Neuronal stem cell (in vitro differentiated cells): ENCODE measurements around the gene AMBRA1.

Experiments
- DNase-seq: peaks from one replicate; pipeline ENCODE4 v3.0.0-alpha.2; 2013; ENCODE audit warnings: low spot score
- H2AFZ ChIP-seq: one replicate; pipeline ENCODE4 v1.6.1; 2013; ENCODE audit warnings: mild to moderate bottlenecking, low read length, inconsistent platforms
- H2AK5ac ChIP-seq: 2 replicates; pipeline ENCODE4 v1.6.1; 2013; ENCODE audit warnings: low read depth, mild to moderate bottlenecking, inconsistent platforms, low read length, moderate library complexity, mixed read lengths
- H2BK120ac ChIP-seq: 2 replicates; pipeline ENCODE4 v1.6.1; 2013; ENCODE audit warnings: low read depth, mild to moderate bottlenecking, inconsistent platforms, low read length, moderate library complexity, mixed read lengths
- H2BK12ac ChIP-seq: one replicate; pipeline ENCODE4 v1.6.1; 2013; ENCODE audit warnings: low read length, inconsistent platforms
- H2BK15ac ChIP-seq: 2 replicates; pipeline ENCODE4 v1.6.1; 2013; ENCODE audit warnings: mild to moderate bottlenecking, low read length, inconsistent platforms, mixed read lengths
- H2BK5ac ChIP-seq: one replicate; pipeline ENCODE4 v1.6.1; 2013; ENCODE audit warnings: inconsistent platforms, mild to moderate bottlenecking, low read length, moderate library complexity
- H3K14ac ChIP-seq: one replicate; pipeline ENCODE4 v1.6.1; 2013; ENCODE audit warnings: low read length, inconsistent platforms
- H3K18ac ChIP-seq: 2 replicates; pipeline ENCODE4 v1.6.1; 2013; ENCODE audit warnings: low read length, inconsistent platforms
- H3K23ac ChIP-seq: 2 replicates; pipeline ENCODE4 v1.6.1; 2013; ENCODE audit warnings: low read depth, mild to moderate bottlenecking, mixed read lengths, low read length, inconsistent platforms; ENCODE audit not compliant: poor library complexity
- H3K27ac ChIP-seq: replicated peaks from 3 replicates; pipeline ENCODE4 v1.5.1; 2013; ENCODE audit warnings: low read length, inconsistent platforms
- H3K27me3 ChIP-seq, 3 experiments: 2 replicates each; pipeline ENCODE4 v1.6.1; 2013; ENCODE audit warnings: low read length in 3 of 3, mild to moderate bottlenecking in 2 of 3, inconsistent platforms in 1 of 3, low read depth in 1 of 3, mixed read lengths in 1 of 3, moderate library complexity in 1 of 3; ENCODE audit not compliant: control insufficient read depth in 3 of 3, insufficient read depth in 3 of 3
- H3K36me3 ChIP-seq, 2 donors: replicated peaks in 1 of 2; 2 replicates each; pipeline ENCODE4 v1.6.1; 2013; ENCODE audit warnings: low read length in 2 of 2; ENCODE audit not compliant: control insufficient read depth in 2 of 2, insufficient read depth in 2 of 2
- H3K4ac ChIP-seq: 2 replicates; pipeline ENCODE4 v1.6.1; 2013; ENCODE audit warnings: inconsistent platforms, mild to moderate bottlenecking, low read length, moderate library complexity
- H3K4me1 ChIP-seq, 2 donors: 1 replicate in 1 of 2; 2 replicates in 1 of 2; pipeline ENCODE4 v1.6.1; 2013; ENCODE audit warnings: low read length in 2 of 2, low read depth in 1 of 2; ENCODE audit not compliant: control insufficient read depth in 2 of 2, insufficient read depth in 1 of 2
- H3K4me2 ChIP-seq: one replicate; pipeline ENCODE4 v1.6.1; 2013; ENCODE audit warnings: mild to moderate bottlenecking, low read length, inconsistent platforms; ENCODE audit not compliant: insufficient read depth, poor library complexity, severe bottlenecking
- H3K4me3 ChIP-seq, 2 donors: 2 replicates each; pipeline ENCODE4 v1.5.1; 2013; ENCODE audit warnings: low read length in 2 of 2, mild to moderate bottlenecking in 2 of 2, inconsistent platforms in 1 of 2, moderate library complexity in 1 of 2
- H3K79me1 ChIP-seq: one replicate; pipeline ENCODE4 v1.6.1; 2013; ENCODE audit warnings: low read depth, mild to moderate bottlenecking, inconsistent platforms, low read length, moderate library complexity
- H3K9ac ChIP-seq: one replicate; pipeline ENCODE4 v1.6.1; 2013; ENCODE audit warnings: mild to moderate bottlenecking, low read depth, low read length, inconsistent platforms; ENCODE audit not compliant: poor library complexity
- H3K9me3 ChIP-seq, 2 donors: replicated peaks in 1 of 2; 2 replicates each; pipeline versions ENCODE3 to v1.6.1; 2013; ENCODE audit warnings: low read length in 2 of 2, mild to moderate bottlenecking in 2 of 2, inconsistent platforms in 1 of 2, low read depth in 1 of 2, mixed read lengths in 1 of 2, moderate library complexity in 1 of 2; ENCODE audit not compliant: control insufficient read depth in 2 of 2, insufficient read depth in 1 of 2
- H4K8ac ChIP-seq: one replicate; pipeline ENCODE4 v1.6.1; 2013; ENCODE audit warnings: low read depth, mild to moderate bottlenecking, inconsistent platforms, low read length, moderate library complexity
- H4K91ac ChIP-seq: one replicate; pipeline ENCODE4 v1.6.1; 2013; ENCODE audit warnings: low read length, low read depth, mild to moderate bottlenecking, inconsistent platforms; ENCODE audit not compliant: poor library complexity
- WGBS, 2 donors: extraction: QIAGEN DNeasy Blood & Tissue Kit; methylation state at CpG; one replicate each; pipeline ENCODE4 v1.1.7; 2013; ENCODE audit warnings: missing lambda C conversion rate in 2 of 2, mixed read lengths in 1 of 2; ENCODE audit not compliant: insufficient read length in 2 of 2, insufficient replicate concordance in 1 of 2; ENCODE audit errors: extremely low coverage in 2 of 2; 5-methylcytosine and 5-hydroxymethylcytosine counted together

AMBRA1 gene

DNA sequence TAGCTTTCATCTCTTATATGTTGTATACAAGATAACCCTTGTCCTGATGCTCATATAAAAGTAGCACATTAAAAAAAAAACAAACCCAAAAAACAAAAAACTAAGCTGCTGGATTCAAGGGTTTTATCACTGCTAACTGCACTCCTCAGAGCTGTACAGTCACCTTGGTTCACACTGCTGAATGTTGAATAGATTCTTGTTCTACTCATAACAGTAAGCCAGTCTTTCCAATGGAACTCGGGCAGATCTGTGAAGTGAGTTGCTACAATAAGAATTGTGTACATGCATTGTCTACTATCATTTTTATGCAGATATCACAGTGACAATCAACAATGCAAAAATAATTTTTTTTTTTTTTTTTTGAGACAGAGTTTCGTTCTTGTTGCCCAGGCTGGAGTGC, 18.5 kb upstream of the AMBRA1 start:
- H2BK15ac ChIP-seq, result no peak overlapping the region
- no peak for DNase-seq
- no peak overlapping the region for H2BK120ac ChIP-seq
- no CpG with 5 or more reads among the region's 2 CpGs for WGBS, 2 donors
- H3K9ac ChIP-seq, result no peak overlapping the region
- H3K27me3 ChIP-seq, result no peaks in the 10 kb centered on the region
- H3K79me1 ChIP-seq, result peaks cover 2% of the 10 kb centered on the region
- H2AK5ac ChIP-seq, result no peak overlapping the region
- no peak overlapping the region for H2BK12ac ChIP-seq
- peaks cover 0 to 7% of the 10 kb centered on the region in 2 donors for H3K4me1 ChIP-seq
- no peak overlapping the region for H2BK5ac ChIP-seq
- no peak overlapping the region for H3K4me3 ChIP-seq
- H3K9me3 ChIP-seq, result no peaks in the 10 kb centered on the region
- H2AFZ ChIP-seq, result no peak overlapping the region
- H3K4me2 ChIP-seq, result no peak overlapping the region
- no peak overlapping the region for H3K14ac ChIP-seq
- H3K4ac ChIP-seq, result no peak overlapping the region
- H3K36me3 ChIP-seq, result no peaks in the 10 kb centered on the region
- no peak overlapping the region for H3K27ac ChIP-seq
- H3K23ac ChIP-seq, result no peak overlapping the region
- no peak overlapping the region for H4K8ac ChIP-seq
- no peak overlapping the region for H4K91ac ChIP-seq
- no peak overlapping the region for H3K18ac ChIP-seq

GRCh38 chr11:46611526-46612304, 17.9 kb upstream of the AMBRA1 start:
- H3K27ac ChIP-seq, result no peak overlapping the region
- H3K9ac ChIP-seq, result no peak overlapping the region
- no peak overlapping the region for H4K91ac ChIP-seq
- no peaks in the 10 kb centered on the region for H3K27me3 ChIP-seq
- no peak overlapping the region for H2AK5ac ChIP-seq
- H3K4me3 ChIP-seq, result no peak overlapping the region
- H2BK15ac ChIP-seq, result no peak overlapping the region
- no peaks in the 10 kb centered on the region for H3K9me3 ChIP-seq
- no peak overlapping the region for H3K18ac ChIP-seq
- no peak overlapping the region for H2BK120ac ChIP-seq
- no peak overlapping the region for H4K8ac ChIP-seq
- no CpG with 5 or more reads among the region's 5 CpGs for WGBS, 2 donors
- H3K4me1 ChIP-seq, result peaks cover 0 to 7% of the 10 kb centered on the region in 2 donors
- H2AFZ ChIP-seq, result no peak overlapping the region
- no peak for DNase-seq
- peaks cover 2% of the 10 kb centered on the region for H3K79me1 ChIP-seq
- H3K23ac ChIP-seq, result no peak overlapping the region
- H3K14ac ChIP-seq, result no peak overlapping the region
- H3K36me3 ChIP-seq, result no peaks in the 10 kb centered on the region
- no peak overlapping the region for H2BK5ac ChIP-seq
- no peak overlapping the region for H2BK12ac ChIP-seq
- H3K4me2 ChIP-seq, result no peak overlapping the region
- H3K4ac ChIP-seq, result no peak overlapping the region

DNA sequence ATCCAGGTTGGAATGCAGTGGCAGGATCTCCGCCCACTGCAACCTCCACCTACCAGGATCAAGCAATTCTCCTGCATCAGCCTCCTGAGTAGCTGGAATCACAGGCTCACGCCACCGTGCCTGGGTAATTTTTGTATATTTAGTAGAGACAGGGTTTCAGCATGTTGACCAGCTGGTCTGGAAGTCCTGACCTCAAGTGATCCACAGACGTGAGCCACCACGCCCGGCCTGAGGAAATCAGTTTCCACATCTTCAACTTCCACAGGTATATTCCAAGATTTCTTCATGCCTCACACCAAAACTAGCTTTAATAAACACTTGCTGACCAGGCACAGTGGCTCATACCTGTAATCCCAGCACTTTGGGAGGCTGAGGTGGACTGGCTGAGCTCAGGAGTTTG, 15.6 kb upstream of the AMBRA1 start:
- Histone ChIP-seq H2BK120ac (no peak overlapping the region), H2BK5ac (no peak overlapping the region), H2AK5ac (no peak overlapping the region), H4K91ac (no peak overlapping the region), H4K8ac (no peak overlapping the region), H2BK15ac (no peak overlapping the region), H3K4me2 (no peak overlapping the region), H3K18ac (no peak overlapping the region), H3K4me3 (no peak overlapping the region), H3K27ac (no peak overlapping the region), H2AFZ (no peak overlapping the region), H3K79me1 (peaks cover 2% of the 10 kb centered on the region), H3K27me3 (no peaks in the 10 kb centered on the region), H3K23ac (no peak overlapping the region), H3K36me3 (no peaks in the 10 kb centered on the region), H3K9me3 (no peaks in the 10 kb centered on the region), H3K14ac (no peak overlapping the region), H3K4me1 (no peaks in the 10 kb centered on the region), H2BK12ac (no peak overlapping the region), H3K4ac (no peak overlapping the region), H3K9ac (no peak overlapping the region)
- WGBS, 2 donors, result no CpG with 5 or more reads among the region's 6 CpGs
- no peak for DNase-seq

DNA sequence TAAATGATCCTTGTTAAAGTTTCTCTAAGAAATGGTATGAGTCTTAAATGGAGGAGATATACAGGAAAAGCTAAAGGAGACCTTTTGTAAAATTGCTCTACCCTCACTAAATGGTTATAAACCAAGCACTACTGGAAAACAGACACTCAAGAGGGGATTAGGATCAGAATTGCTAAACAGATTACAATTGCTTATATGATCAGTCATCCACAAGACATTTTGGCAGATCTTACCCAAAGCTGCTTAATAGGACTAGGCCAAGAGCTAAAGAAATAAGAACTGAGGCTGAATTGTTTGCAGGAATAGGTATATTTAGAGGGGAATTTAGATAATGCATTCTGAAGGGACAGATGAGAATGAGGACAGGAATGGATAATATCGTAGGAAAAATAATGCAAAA, 13.7 kb upstream of the AMBRA1 start:
- whole genome bisulfite sequencing, 2 donors, result 100% methylated on average over 1 of the region's 1 CpG; no CpG with 5 or more reads in 1 of the 2 donors

More for the DNA sequence above, 13.7 kb upstream of the AMBRA1 start:
- no peak overlapping the region for H2BK12ac ChIP-seq
- H3K4ac ChIP-seq, result no peak overlapping the region
- no peak overlapping the region for H3K14ac ChIP-seq
- H3K36me3 ChIP-seq, result peaks cover 3 to 6% of the 10 kb centered on the region in 2 donors
- no peak overlapping the region for H3K27ac ChIP-seq
- H3K23ac ChIP-seq, result no peak overlapping the region
- H3K18ac ChIP-seq, result no peak overlapping the region
- H4K8ac ChIP-seq, result no peak overlapping the region
- H3K4me3 ChIP-seq, result no peak overlapping the region
- H3K9me3 ChIP-seq, result no peaks in the 10 kb centered on the region
- no peak overlapping the region for H2AK5ac ChIP-seq
- no peaks in the 10 kb centered on the region for H3K27me3 ChIP-seq
- no peak overlapping the region for H4K91ac ChIP-seq
- H2BK15ac ChIP-seq, result no peak overlapping the region
- H3K79me1 ChIP-seq, result peaks cover 2% of the 10 kb centered on the region
- no peak overlapping the region for H2BK120ac ChIP-seq
- no peaks in the 10 kb centered on the region for H3K4me1 ChIP-seq
- DNase-seq, result no peak
- H2AFZ ChIP-seq, result no peak overlapping the region
- no peak overlapping the region for H2BK5ac ChIP-seq
- no peak overlapping the region for H3K9ac ChIP-seq
- no peak overlapping the region for H3K4me2 ChIP-seq
